22Rv1 (cell line): ENCODE data around the gene NHERF2.

Experiments used
- H3K27ac ChIP-seq: fragments of 450-650 bp; 2 replicates; pipeline ENCODE4 v1.5.1; 2017
- CTCF ChIP-seq: fragments of 450-650 bp; IDR thresholded peaks from 2 replicates; pipeline ENCODE4 v1.5.1; 2017; ENCODE audit warnings: mild to moderate bottlenecking
- ZFX ChIP-seq: fragments of 450-650 bp; IDR thresholded peaks from 2 replicates; pipeline ENCODE4 v1.6.1; 2017; ENCODE audit warnings: antibody characterized with exemption, borderline replicate concordance

The NHERF2 gene

GRCh38 chr16:2063861-2064260 lies 37.2 kb downstream of the NHERF2 start:
- no peak overlapping the region for H3K27ac ChIP-seq
- TF ChIP-seq CTCF (no peak), ZFX (no peak)

GRCh38 chr16:2064368-2064945 lies 37.8 kb downstream of the NHERF2 start:
- TF ChIP-seq CTCF (no peak), ZFX (no peak)
- no peak overlapping the region for H3K27ac ChIP-seq

- TF ChIP-seq ZFX: no peak
- TF ChIP-seq CTCF: no peak
- no peak overlapping the region for H3K27ac ChIP-seq
Measured at GRCh38 chr16:2066139-2066538, 39.4 kb downstream of the NHERF2 start.

GRCh38 chr16:2070576-2071453 lies 44.1 kb downstream of the NHERF2 start:
- TF ChIP-seq ZFX (no peak), CTCF (no peak)

GRCh38 chr16:2071454-2072202 lies 44.9 kb downstream of the NHERF2 start:
- H3K27ac ChIP-seq: no peak overlapping the region
- TF ChIP-seq CTCF (no peak), ZFX (no peak)

More at GRCh38 chr16:2070576-2071453, 44.1 kb downstream of the NHERF2 start:
- no peak overlapping the region for H3K27ac ChIP-seq

GRCh38 chr16:2072926-2073325 lies 46.2 kb downstream of the NHERF2 start:
- TF ChIP-seq CTCF: no peak
- no peak for TF ChIP-seq ZFX

More at GRCh38 chr16:2072926-2073325, 46.2 kb downstream of the NHERF2 start:
- no peak overlapping the region for H3K27ac ChIP-seq
